ENCODE measurements around the gene MAPK8IP1.

Gene MAPK8IP1

GRCh38 chr11:45846974-45847910 is 38.2 kb upstream of the MAPK8IP1 start, which contains the start of gene CRY2:
TSS of gene CRY2 (plus strand) at chr11:45847475. CDS start at chr11:45847491, 16 bp downstream.
- no peak for TF ChIP-seq CTCF (conservative IDR thresholded peaks at IDR 0.05; ENCODE audit: low read depth, low read length)
- peak within 1 kb of the TSS; percentile 91 for H3K4me3 ChIP-seq (ENCODE audit: low read depth, low read length)
- DNase-seq (ENCODE audit: low read depth), result peak; percentile 99

GRCh38 chr11:45847911-45848316 is 37.5 kb upstream of the MAPK8IP1 start:
- TF ChIP-seq CTCF (conservative IDR thresholded peaks at IDR 0.05; ENCODE audit: low read depth, low read length), result peak; percentile 44
- H3K4me3 ChIP-seq (ENCODE audit: low read depth, low read length), result peak overlapping the region; percentile 91
- peak; percentile 76 for DNase-seq (ENCODE audit: low read depth)

GRCh38 chr11:45848654-45849081 is 36.8 kb upstream of the MAPK8IP1 start:
- peak overlapping the region; percentile 91 for H3K4me3 ChIP-seq (ENCODE audit: low read depth, low read length)
- no peak for TF ChIP-seq CTCF (conservative IDR thresholded peaks at IDR 0.05; ENCODE audit: low read depth, low read length)
- DNase-seq (ENCODE audit: low read depth), result no peak

GRCh38 chr11:45850446-45850845 is 35.0 kb upstream of the MAPK8IP1 start:
- no peak for TF ChIP-seq CTCF (conservative IDR thresholded peaks at IDR 0.05; ENCODE audit: low read depth, low read length)
- DNase-seq (ENCODE audit: low read depth), result peak; percentile 21

GRCh38 chr11:45851228-45851627 is 34.2 kb upstream of the MAPK8IP1 start:
- no peak for TF ChIP-seq CTCF (conservative IDR thresholded peaks at IDR 0.05; ENCODE audit: low read depth, low read length)
- DNase-seq (ENCODE audit: low read depth), result no peak
- H3K4me3 ChIP-seq (ENCODE audit: low read depth, low read length), result no peak overlapping the region

More at GRCh38 chr11:45850446-45850845, 35.0 kb upstream of the MAPK8IP1 start:
- no peak overlapping the region for H3K4me3 ChIP-seq (ENCODE audit: low read depth, low read length)

GRCh38 chr11:45852018-45852711 is 33.3 kb upstream of the MAPK8IP1 start:
- no peak for TF ChIP-seq CTCF (conservative IDR thresholded peaks at IDR 0.05; ENCODE audit: low read depth, low read length)
- no peak overlapping the region for H3K4me3 ChIP-seq (ENCODE audit: low read depth, low read length)
- no peak for DNase-seq (ENCODE audit: low read depth)

All from choroid plexus epithelial cell (primary cell).